Measurements from ENCODE around the gene S100A7A. TPM values are rescaled to one million over a fixed set of nuclear protein-coding genes. Genes with fewer than 3 reads are reported as not detected.

The S100A7A gene
- total RNA-seq, 1 donor from 2014 or later: not detected

- no peak for FAIRE-seq
- peak; percentile 13 for DNase-seq (ENCODE audit: low read depth)
- no peaks in the 10 kb centered on the region for H3K36me3 ChIP-seq (ENCODE audit: control insufficient read depth, insufficient read depth, low read length)
- no peak overlapping the region for H3K4me3 ChIP-seq (ENCODE audit: low read depth, low read length)
- H3K27me3 ChIP-seq (ENCODE audit: control insufficient read depth, insufficient read depth, low read length): peaks cover 9% of the 10 kb centered on the region
- TF ChIP-seq CTCF (IDR thresholded peaks at IDR 0.05; ENCODE audit: insufficient read depth, low read length, severe bottlenecking): no peak
These were observed 15.6 kb downstream of the S100A7A start for GRCh38 chr1:153431928-153432327.

GRCh38 chr1:153432874-153433681 is 16.8 kb downstream of the S100A7A start:
- no peak for TF ChIP-seq CTCF (IDR thresholded peaks at IDR 0.05; ENCODE audit: insufficient read depth, low read length, severe bottlenecking)
- DNase-seq (ENCODE audit: low read depth) (no peak), FAIRE-seq (no peak)
- Histone ChIP-seq H3K36me3 (ENCODE audit: control insufficient read depth, insufficient read depth, low read length) (no peaks in the 10 kb centered on the region), H3K4me3 (ENCODE audit: low read depth, low read length) (no peak overlapping the region), H3K27me3 (ENCODE audit: control insufficient read depth, insufficient read depth, low read length) (peaks cover 9% of the 10 kb centered on the region)

- DNase-seq (ENCODE audit: low read depth) (no peak), FAIRE-seq (no peak)
- H3K4me3 ChIP-seq (ENCODE audit: low read depth, low read length): no peak overlapping the region
- TF ChIP-seq CTCF (IDR thresholded peaks at IDR 0.05; ENCODE audit: insufficient read depth, low read length, severe bottlenecking): no peak
- H3K36me3 ChIP-seq (ENCODE audit: control insufficient read depth, insufficient read depth, low read length): no peaks in the 10 kb centered on the region
- peaks cover 9% of the 10 kb centered on the region for H3K27me3 ChIP-seq (ENCODE audit: control insufficient read depth, insufficient read depth, low read length)
These were observed 18.6 kb downstream of the S100A7A start for GRCh38 chr1:153434746-153435455.

- FAIRE-seq (no peak), DNase-seq (ENCODE audit: low read depth) (no peak)
- Histone ChIP-seq H3K36me3 (ENCODE audit: control insufficient read depth, insufficient read depth, low read length) (no peaks in the 10 kb centered on the region), H3K4me3 (ENCODE audit: low read depth, low read length) (no peak overlapping the region), H3K27me3 (ENCODE audit: control insufficient read depth, insufficient read depth, low read length) (peaks cover 7% of the 10 kb centered on the region)
- TF ChIP-seq CTCF (IDR thresholded peaks at IDR 0.05; ENCODE audit: insufficient read depth, low read length, severe bottlenecking): no peak
These were observed 20.9 kb downstream of the S100A7A start for GRCh38 chr1:153437236-153437635.

- Histone ChIP-seq H3K36me3 (ENCODE audit: control insufficient read depth, insufficient read depth, low read length) (no peaks in the 10 kb centered on the region), H3K27me3 (ENCODE audit: control insufficient read depth, insufficient read depth, low read length) (peaks cover 6% of the 10 kb centered on the region), H3K4me3 (ENCODE audit: low read depth, low read length) (no peak overlapping the region)
- TF ChIP-seq CTCF (IDR thresholded peaks at IDR 0.05; ENCODE audit: insufficient read depth, low read length, severe bottlenecking): no peak
- FAIRE-seq: no peak
- no peak for DNase-seq (ENCODE audit: low read depth)
These were observed 22.3 kb downstream of the S100A7A start for GRCh38 chr1:153438599-153438998.
